Measurements from ENCODE around the gene OASL.

DNA sequence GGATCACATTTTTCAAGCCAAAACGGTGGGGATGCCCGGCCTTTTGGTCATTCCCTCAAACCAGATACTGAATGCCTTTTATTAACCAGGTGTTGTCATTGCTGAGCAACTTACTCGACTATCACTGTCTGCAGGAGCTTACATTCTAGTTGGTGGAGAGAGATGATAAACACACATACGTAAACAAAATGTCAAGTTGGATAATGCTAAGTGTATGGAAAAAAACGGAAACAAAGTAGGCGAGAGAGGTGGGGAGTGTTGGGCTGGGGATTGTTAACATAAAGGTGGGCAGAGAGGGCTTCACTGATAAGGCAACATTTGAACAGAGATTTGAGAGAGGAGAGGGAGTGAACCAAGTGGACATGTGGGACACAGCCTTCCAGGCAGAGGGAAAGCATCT lies 27.2 kb downstream of the OASL start:
- TF ChIP-seq, protein P1, sequence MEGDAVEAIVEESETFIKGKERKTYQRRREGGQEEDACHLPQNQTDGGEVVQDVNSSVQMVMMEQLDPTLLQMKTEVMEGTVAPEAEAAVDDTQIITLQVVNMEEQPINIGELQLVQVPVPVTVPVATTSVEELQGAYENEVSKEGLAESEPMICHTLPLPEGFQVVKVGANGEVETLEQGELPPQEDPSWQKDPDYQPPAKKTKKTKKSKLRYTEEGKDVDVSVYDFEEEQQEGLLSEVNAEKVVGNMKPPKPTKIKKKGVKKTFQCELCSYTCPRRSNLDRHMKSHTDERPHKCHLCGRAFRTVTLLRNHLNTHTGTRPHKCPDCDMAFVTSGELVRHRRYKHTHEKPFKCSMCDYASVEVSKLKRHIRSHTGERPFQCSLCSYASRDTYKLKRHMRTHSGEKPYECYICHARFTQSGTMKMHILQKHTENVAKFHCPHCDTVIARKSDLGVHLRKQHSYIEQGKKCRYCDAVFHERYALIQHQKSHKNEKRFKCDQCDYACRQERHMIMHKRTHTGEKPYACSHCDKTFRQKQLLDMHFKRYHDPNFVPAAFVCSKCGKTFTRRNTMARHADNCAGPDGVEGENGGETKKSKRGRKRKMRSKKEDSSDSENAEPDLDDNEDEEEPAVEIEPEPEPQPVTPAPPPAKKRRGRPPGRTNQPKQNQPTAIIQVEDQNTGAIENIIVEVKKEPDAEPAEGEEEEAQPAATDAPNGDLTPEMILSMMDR (IDR thresholded peaks at IDR 0.05) = no peak
- TF ChIP-seq POLR2AphosphoS5 (IDR thresholded peaks at IDR 0.05; ENCODE audit: insufficient read depth in 1 of 2, low read depth in 1 of 2) (no peak), POLR2A (IDR thresholded peaks at IDR 0.05) (no peak)
